Iris pigment epithelial cell (primary cell): ENCODE results near the gene ARHGAP40.

Experiments
- DNase-seq: peaks from one replicate; pipeline ENCODE4 v3.0.0-alpha.2; 2011; ENCODE audit warnings: low read depth

ARHGAP40 gene

GRCh38 chr20:38685271-38685670 lies 83.7 kb downstream of the ARHGAP40 start:
- DNase-seq: no peak

- DNase-seq: peak; percentile 48
Observed at GRCh38 chr20:38685853-38686473, 84.4 kb downstream of the ARHGAP40 start.

- DNase-seq: peak; percentile 67
Observed at GRCh38 chr20:38692436-38693411, 91.1 kb downstream of the ARHGAP40 start.

- no peak for DNase-seq
Observed at GRCh38 chr20:38697306-38697705, 95.7 kb downstream of the ARHGAP40 start.

GRCh38 chr20:38698541-38698940 lies 96.9 kb downstream of the ARHGAP40 start:
- no peak for DNase-seq

GRCh38 chr20:38700141-38700540 lies 98.5 kb downstream of the ARHGAP40 start:
- DNase-seq: no peak
